Measurements from ENCODE around the gene ZSCAN25. TPM values are rescaled to one million over a fixed set of nuclear protein-coding genes. Genes with fewer than 3 reads are reported as not detected.

Gene ZSCAN25
- total and polyA plus RNA-seq, 3 donors from 2014 or later: 14.1 to 36.0 (median 31.0) TPM

DNA sequence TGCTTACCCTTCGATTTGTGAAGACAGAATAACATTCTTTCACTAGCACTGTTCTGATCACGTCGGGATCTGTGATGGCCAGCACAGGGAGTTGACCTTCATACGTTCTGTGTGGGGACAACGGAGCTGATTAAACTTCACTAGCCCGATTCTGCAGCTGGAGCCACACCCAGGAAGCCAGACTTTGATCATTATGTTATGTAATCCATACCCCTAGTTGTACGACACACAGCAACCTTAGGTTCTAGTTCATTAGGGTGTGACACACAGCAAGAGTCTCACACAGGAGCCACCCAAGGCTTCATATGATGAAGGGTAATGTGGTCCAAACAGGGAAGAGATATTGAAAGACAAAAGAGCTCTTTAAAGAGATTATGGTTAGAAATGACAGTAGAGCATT, 55.8 kb downstream of the ZSCAN25 start:
- Histone ChIP-seq H3K4me3 (no peak overlapping the region), H3K4me1 (no peaks in the 10 kb centered on the region), H3K27me3 (no peaks in the 10 kb centered on the region), H3K36me3 (ENCODE audit: low read depth, missing control alignments) (no peaks in the 10 kb centered on the region), H3K27ac (no peak overlapping the region), H3K9me3 (no peaks in the 10 kb centered on the region)
- DNase-seq: no peak
- intact Hi-C loops (cut with DNase I; ENCODE audit: low total_unique reads): no loop called here
- TF ChIP-seq, protein P1, sequence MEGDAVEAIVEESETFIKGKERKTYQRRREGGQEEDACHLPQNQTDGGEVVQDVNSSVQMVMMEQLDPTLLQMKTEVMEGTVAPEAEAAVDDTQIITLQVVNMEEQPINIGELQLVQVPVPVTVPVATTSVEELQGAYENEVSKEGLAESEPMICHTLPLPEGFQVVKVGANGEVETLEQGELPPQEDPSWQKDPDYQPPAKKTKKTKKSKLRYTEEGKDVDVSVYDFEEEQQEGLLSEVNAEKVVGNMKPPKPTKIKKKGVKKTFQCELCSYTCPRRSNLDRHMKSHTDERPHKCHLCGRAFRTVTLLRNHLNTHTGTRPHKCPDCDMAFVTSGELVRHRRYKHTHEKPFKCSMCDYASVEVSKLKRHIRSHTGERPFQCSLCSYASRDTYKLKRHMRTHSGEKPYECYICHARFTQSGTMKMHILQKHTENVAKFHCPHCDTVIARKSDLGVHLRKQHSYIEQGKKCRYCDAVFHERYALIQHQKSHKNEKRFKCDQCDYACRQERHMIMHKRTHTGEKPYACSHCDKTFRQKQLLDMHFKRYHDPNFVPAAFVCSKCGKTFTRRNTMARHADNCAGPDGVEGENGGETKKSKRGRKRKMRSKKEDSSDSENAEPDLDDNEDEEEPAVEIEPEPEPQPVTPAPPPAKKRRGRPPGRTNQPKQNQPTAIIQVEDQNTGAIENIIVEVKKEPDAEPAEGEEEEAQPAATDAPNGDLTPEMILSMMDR (IDR thresholded peaks at IDR 0.05): no peak
- no peak for TF ChIP-seq POLR2A (IDR thresholded peaks at IDR 0.05)
- WGBS, 2 donors: 94 to 95% methylated on average over 7 of the region's 7 CpGs

DNA sequence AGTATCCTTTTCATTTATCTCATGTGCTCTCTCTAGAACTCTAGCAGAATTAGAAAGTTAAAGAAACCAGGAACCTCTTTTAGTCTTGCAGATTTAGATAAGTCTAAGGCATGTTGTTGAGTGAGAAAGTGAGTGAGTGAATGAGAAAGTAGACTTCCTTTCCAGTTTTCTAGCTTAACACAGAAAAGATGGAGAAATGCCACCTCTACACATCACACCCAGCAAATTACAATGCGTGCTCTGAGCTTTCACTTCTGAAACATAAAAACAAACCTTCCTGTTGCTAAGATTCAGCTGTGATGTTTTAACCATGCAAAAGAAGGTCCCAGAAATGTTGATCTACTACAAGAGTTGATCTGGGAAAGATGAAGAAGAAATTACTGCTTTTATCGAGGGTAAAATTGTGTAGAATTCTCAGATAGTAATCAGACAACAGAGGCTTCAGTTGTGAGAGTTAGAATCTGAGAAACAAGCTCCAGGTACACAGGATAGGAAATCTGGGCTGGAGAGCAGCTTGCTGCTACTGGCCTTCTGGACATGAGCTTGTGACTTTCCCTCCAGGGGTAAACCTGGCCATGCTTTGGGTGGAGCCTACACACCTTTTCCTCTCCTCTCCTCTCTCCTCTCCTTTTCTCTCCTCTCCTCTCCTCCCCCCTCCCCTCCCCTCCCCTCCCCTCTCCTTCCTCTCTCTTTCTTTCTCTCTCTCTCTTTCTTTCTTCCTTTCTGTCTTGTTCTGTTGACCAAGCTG, 58.4 kb downstream of the ZSCAN25 start:
- 58 to 73% methylated on average over 2 of the region's 2 CpGs for WGBS, 2 donors
- no peaks in the 10 kb centered on the region for H3K9me3 ChIP-seq
- no peak overlapping the region for H3K27ac ChIP-seq
- H3K4me1 ChIP-seq: no peaks in the 10 kb centered on the region
- H3K36me3 ChIP-seq (ENCODE audit: low read depth, missing control alignments): no peaks in the 10 kb centered on the region
- intact Hi-C loops (cut with DNase I; ENCODE audit: low total_unique reads): no loop called here
- H3K27me3 ChIP-seq: no peaks in the 10 kb centered on the region
- TF ChIP-seq, protein P1 (IDR thresholded peaks at IDR 0.05): no peak
- no peak for TF ChIP-seq POLR2A (IDR thresholded peaks at IDR 0.05)
- no peak for DNase-seq
- no peak overlapping the region for H3K4me3 ChIP-seq

DNA sequence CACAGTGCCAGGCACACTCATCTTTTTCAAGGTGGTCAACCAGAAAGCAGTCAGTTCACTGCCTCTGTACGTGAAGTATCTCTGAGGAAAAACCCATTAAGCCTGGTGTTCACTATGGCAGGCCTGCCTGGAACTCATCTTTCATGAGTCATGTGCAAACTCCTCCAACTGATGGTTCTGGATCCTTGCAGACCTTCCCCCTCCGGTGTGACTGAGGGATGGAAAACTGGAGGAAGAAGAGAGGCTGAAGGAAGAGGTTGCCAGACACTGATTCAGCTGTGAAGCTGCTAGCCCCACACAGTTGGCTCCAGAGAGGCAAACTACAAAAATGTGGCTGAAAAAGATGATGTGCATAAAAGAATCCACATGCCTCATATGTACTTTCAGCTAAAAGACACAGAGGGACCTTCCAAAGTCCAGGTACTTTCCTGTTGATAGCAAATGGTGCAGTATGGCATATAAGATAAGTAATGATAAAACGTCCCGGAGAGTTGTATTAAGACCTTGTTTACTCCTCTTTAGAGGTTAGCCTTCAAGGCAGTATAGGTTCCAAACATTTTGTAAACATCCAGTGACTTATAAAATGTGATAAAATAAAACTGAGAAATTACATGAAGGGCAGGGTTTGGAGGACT, 60.4 kb downstream of the ZSCAN25 start:
- 86 to 93% methylated on average over 4 of the region's 4 CpGs for WGBS, 2 donors
- Histone ChIP-seq H3K27ac (no peak overlapping the region), H3K36me3 (ENCODE audit: low read depth, missing control alignments) (no peaks in the 10 kb centered on the region), H3K27me3 (no peaks in the 10 kb centered on the region), H3K4me3 (no peak overlapping the region), H3K9me3 (no peaks in the 10 kb centered on the region), H3K4me1 (no peaks in the 10 kb centered on the region)
- DNase-seq: no peak
- intact Hi-C loops (cut with DNase I; ENCODE audit: low total_unique reads): no loop called here
- TF ChIP-seq, protein P1 (IDR thresholded peaks at IDR 0.05): no peak
- no peak for TF ChIP-seq POLR2A (IDR thresholded peaks at IDR 0.05)

DNA sequence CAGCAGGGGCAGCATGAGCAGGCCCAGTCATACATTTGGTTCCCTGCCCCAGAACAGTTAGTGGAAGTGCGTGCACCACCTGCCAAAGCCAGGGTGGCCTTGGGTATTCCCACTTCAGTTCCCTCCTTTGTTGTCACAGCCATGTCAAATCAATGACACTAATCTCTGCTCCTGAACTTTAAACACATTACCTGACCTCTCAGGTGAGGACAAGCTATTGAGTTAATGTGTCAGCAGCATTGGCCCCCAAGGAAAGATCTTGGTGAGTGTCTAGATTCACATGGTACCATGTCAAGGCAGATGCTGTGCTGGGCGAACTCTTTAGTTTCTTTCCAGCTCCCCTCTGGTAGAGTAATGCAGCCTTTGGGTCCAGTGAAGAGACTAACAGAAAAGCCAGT, 60.9 kb downstream of the ZSCAN25 start:
- TF ChIP-seq, protein P1 (IDR thresholded peaks at IDR 0.05): no peak
- Histone ChIP-seq H3K27ac (no peak overlapping the region), H3K36me3 (ENCODE audit: low read depth, missing control alignments) (no peaks in the 10 kb centered on the region), H3K4me3 (no peak overlapping the region), H3K27me3 (no peaks in the 10 kb centered on the region), H3K4me1 (no peaks in the 10 kb centered on the region), H3K9me3 (no peaks in the 10 kb centered on the region)
- 94 to 95% methylated on average over 2 of the region's 2 CpGs for WGBS, 2 donors
- intact Hi-C loops (cut with DNase I; ENCODE audit: low total_unique reads): no loop called here
- no peak for DNase-seq

DNA sequence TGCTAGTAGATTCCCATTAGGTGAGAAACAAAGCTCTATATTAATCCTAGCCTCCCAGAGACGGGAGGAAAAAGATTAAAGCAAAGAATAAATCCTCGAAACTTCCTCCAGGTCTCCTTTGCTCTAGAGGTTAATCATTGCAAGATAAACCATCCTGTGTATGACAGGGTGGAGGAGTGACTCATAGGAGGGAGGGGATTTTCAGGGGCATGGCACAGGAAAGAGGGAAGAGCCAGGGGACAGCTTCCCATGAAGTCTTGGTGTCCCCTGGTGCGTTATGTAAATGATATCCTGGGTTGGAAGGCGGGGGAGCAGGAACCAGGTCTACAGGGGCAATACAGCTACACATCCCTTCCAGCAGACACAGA, 62.3 kb downstream of the ZSCAN25 start:
- TF ChIP-seq, protein P1 (IDR thresholded peaks at IDR 0.05): no peak
- TF ChIP-seq POLR2A (IDR thresholded peaks at IDR 0.05): no peak
- intact Hi-C loops (cut with DNase I; ENCODE audit: low total_unique reads): no loop called here
- Histone ChIP-seq H3K9me3 (no peaks in the 10 kb centered on the region), H3K36me3 (ENCODE audit: low read depth, missing control alignments) (no peaks in the 10 kb centered on the region), H3K27me3 (no peaks in the 10 kb centered on the region), H3K4me3 (no peak overlapping the region), H3K4me1 (no peaks in the 10 kb centered on the region), H3K27ac (no peak overlapping the region)
- no peak for DNase-seq
- WGBS, 2 donors: 47 to 51% methylated on average over 4 of the region's 4 CpGs

All from testis (tissue), 3 donors.